H9 (cell line): ENCODE results near the gene ZNF267. TPM values are rescaled to one million over a fixed set of nuclear protein-coding genes. Genes with fewer than 3 reads are reported as not detected.

ENCODE experiments used
- DNase-seq: peaks from one replicate; pipeline ENCODE4 v3.0.0-alpha.2; 2017
- H2AFZ ChIP-seq: one replicate; pipeline ENCODE4 v1.6.1; 2013; ENCODE audit warnings: mild to moderate bottlenecking, low read length, control low read depth, moderate library complexity
- H2AK5ac ChIP-seq: 2 replicates; pipeline ENCODE4 v1.6.1; 2013; ENCODE audit warnings: low read length, control low read depth, mixed read lengths; ENCODE audit not compliant: insufficient read length
- H2BK120ac ChIP-seq: one replicate; pipeline ENCODE4 v1.6.1; 2013; ENCODE audit warnings: low read depth, mild to moderate bottlenecking, low read length, control low read depth, inconsistent platforms; ENCODE audit not compliant: poor library complexity, severe bottlenecking
- H2BK12ac ChIP-seq: 2 replicates; pipeline ENCODE4 v1.6.1; 2013; ENCODE audit warnings: low read length, control low read depth, mixed read lengths, low read depth; ENCODE audit not compliant: insufficient read length
- H2BK15ac ChIP-seq: 2 replicates; pipeline ENCODE4 v1.6.1; 2013; ENCODE audit warnings: low read depth, low read length, control low read depth
- H2BK20ac ChIP-seq: one replicate; pipeline ENCODE4 v1.6.1; 2013; ENCODE audit warnings: low read depth, mild to moderate bottlenecking, low read length, control low read depth, inconsistent platforms; ENCODE audit not compliant: poor library complexity, severe bottlenecking
- H2BK5ac ChIP-seq: 2 replicates; pipeline ENCODE4 v1.6.1; 2013; ENCODE audit warnings: low read length, control low read depth, mixed read lengths; ENCODE audit not compliant: insufficient read length
- H3K14ac ChIP-seq: 2 replicates; pipeline ENCODE4 v1.6.1; 2013; ENCODE audit warnings: low read length, control low read depth; ENCODE audit not compliant: insufficient read depth
- H3K18ac ChIP-seq: 2 replicates; pipeline ENCODE4 v1.6.1; 2013; ENCODE audit warnings: low read depth, mild to moderate bottlenecking, mixed read lengths, low read length, control low read depth; ENCODE audit not compliant: insufficient read length
- H3K23ac ChIP-seq: 2 replicates; pipeline ENCODE4 v1.6.1; 2013; ENCODE audit warnings: low read length, control low read depth, mixed read lengths, low read depth; ENCODE audit not compliant: insufficient read length
- H3K23me2 ChIP-seq: 2 replicates; pipeline ENCODE4 v1.6.1; 2013; ENCODE audit warnings: low read depth, mild to moderate bottlenecking, mixed read lengths, low read length, control low read depth; ENCODE audit not compliant: insufficient read length, poor library complexity, severe bottlenecking
- H3K27ac ChIP-seq: 2 replicates; pipeline ENCODE4 v1.5.1; 2013; ENCODE audit warnings: low read length, control low read depth, mixed read lengths, low read depth; ENCODE audit not compliant: insufficient read length
- H3K27me3 ChIP-seq: 2 replicates; pipeline ENCODE4 v1.6.1; 2013; ENCODE audit warnings: low read length, control low read depth, inconsistent platforms; ENCODE audit not compliant: insufficient read depth
- H3K4ac ChIP-seq: 2 replicates; pipeline ENCODE4 v1.6.1; 2013; ENCODE audit warnings: low read depth, mild to moderate bottlenecking, control low read depth, inconsistent platforms, low read length, moderate library complexity
- H3K4me1 ChIP-seq: 2 replicates; pipeline ENCODE4 v1.6.1; 2013; ENCODE audit warnings: low read length, control low read depth, inconsistent platforms; ENCODE audit not compliant: insufficient read depth
- H3K4me2 ChIP-seq: 2 replicates; pipeline ENCODE4 v1.6.1; 2013; ENCODE audit warnings: low read length, control low read depth, mixed read lengths; ENCODE audit not compliant: insufficient read length, insufficient read depth
- H3K56ac ChIP-seq: 2 replicates; pipeline ENCODE4 v1.6.1; 2013; ENCODE audit warnings: low read depth, mild to moderate bottlenecking, mixed read lengths, low read length, control low read depth; ENCODE audit not compliant: insufficient read length
- H3K79me1 ChIP-seq: 2 replicates; pipeline ENCODE4 v1.6.1; 2013; ENCODE audit warnings: low read depth, mild to moderate bottlenecking, moderate library complexity, low read length, control low read depth, inconsistent platforms; ENCODE audit not compliant: insufficient read depth, poor library complexity, severe bottlenecking
- H3K79me2 ChIP-seq: 2 replicates; pipeline ENCODE4 v1.6.1; 2013; ENCODE audit warnings: low read length, control low read depth, inconsistent platforms; ENCODE audit not compliant: insufficient read depth
- H3K9ac ChIP-seq: 2 replicates; pipeline ENCODE4 v1.6.1; 2013; ENCODE audit warnings: low read length, control low read depth, mixed read lengths; ENCODE audit not compliant: insufficient read length; ENCODE audit errors: extremely low read depth
- H3K9me3 ChIP-seq: one replicate; pipeline ENCODE4 v1.6.1; 2013; ENCODE audit warnings: low read depth, low read length, inconsistent platforms; ENCODE audit not compliant: control insufficient read depth
- H3T11ph ChIP-seq: one replicate; pipeline ENCODE4 v1.6.1; 2013; ENCODE audit warnings: mild to moderate bottlenecking, low read length, control low read depth, inconsistent platforms
- H4K20me1 ChIP-seq: one replicate; pipeline ENCODE4 v1.6.1; 2013; ENCODE audit not compliant: control insufficient read depth, insufficient read length, insufficient read depth
- H4K5ac ChIP-seq: 2 replicates; pipeline ENCODE4 v1.6.1; 2013; ENCODE audit warnings: low read depth, mild to moderate bottlenecking, mixed read lengths, low read length, control low read depth; ENCODE audit not compliant: insufficient read length
- H4K8ac ChIP-seq: replicated peaks from 2 replicates; pipeline ENCODE4 v1.6.1; 2013; ENCODE audit warnings: low read length, control low read depth, mixed read lengths, low read depth; ENCODE audit not compliant: insufficient read length
- H4K91ac ChIP-seq: 2 replicates; pipeline ENCODE4 v1.6.1; 2013; ENCODE audit warnings: low read depth, mild to moderate bottlenecking, moderate library complexity, mixed read lengths, low read length, control low read depth; ENCODE audit not compliant: insufficient read length
- H3K27ac Mint-ChIP-seq, 3 experiments: 2 replicates in 2 of 3; 3 replicates in 1 of 3; pipeline ENCODE4 v1.8.0; 2020 to 2021; ENCODE audit warnings: mixed read lengths in 3 of 3, mild to moderate bottlenecking in 1 of 3, moderate library complexity in 1 of 3
- H3K27me3 Mint-ChIP-seq: 2 replicates; pipeline ENCODE4 v1.8.0; 2021; ENCODE audit warnings: low read depth, mild to moderate bottlenecking, moderate library complexity, mixed read lengths
- H3K36me3 Mint-ChIP-seq, 3 experiments: 2 replicates in 2 of 3; 3 replicates in 1 of 3; pipeline ENCODE4 v1.8.0; 2020 to 2021; ENCODE audit warnings: low read depth in 3 of 3, mixed read lengths in 3 of 3; ENCODE audit not compliant: insufficient read depth in 1 of 3
- H3K4me1 Mint-ChIP-seq, 2 experiments: 2 replicates each; pipeline ENCODE4 v1.8.0; 2020; ENCODE audit warnings: mixed read lengths in 2 of 2
- H3K4me3 Mint-ChIP-seq, 2 experiments: 2 replicates in 1 of 2; 3 replicates in 1 of 2; pipeline ENCODE4 v1.8.0; 2020 to 2021; ENCODE audit warnings: mild to moderate bottlenecking in 2 of 2, mixed read lengths in 2 of 2, moderate library complexity in 1 of 2
- H3K9me3 Mint-ChIP-seq, 2 experiments: 2 replicates in 1 of 2; 3 replicates in 1 of 2; pipeline ENCODE4 v1.8.0; 2020; ENCODE audit warnings: mild to moderate bottlenecking in 2 of 2, mixed read lengths in 2 of 2, moderate library complexity in 1 of 2
- WGBS: extraction: QIAGEN DNeasy Blood & Tissue Kit; methylation state at CpG from one replicate; pipeline ENCODE4 v1.1.7; 2013; ENCODE audit warnings: missing lambda C conversion rate, low lambda C conversion rate, mixed read lengths; ENCODE audit not compliant: insufficient read length; ENCODE audit errors: extremely low coverage; 5-methylcytosine and 5-hydroxymethylcytosine counted together
- total RNA-seq: library from RNA; stranded (reverse); gene quantifications from 2 replicates; pipeline ENCODE4 v1.2.1, GENCODE V29; 2021
- TF ChIP-seq, protein P1 (sequence below): fragments of 200-600 bp; sonication (generic); conservative IDR thresholded peaks from 3 replicates; pipeline ENCODE4 v1.8.0; 2021; ENCODE audit warnings: antibody characterized with exemption, mild to moderate bottlenecking

Gene ZNF267
- total RNA-seq, 1 experiment from 2014 or later: 36.1 TPM

DNA sequence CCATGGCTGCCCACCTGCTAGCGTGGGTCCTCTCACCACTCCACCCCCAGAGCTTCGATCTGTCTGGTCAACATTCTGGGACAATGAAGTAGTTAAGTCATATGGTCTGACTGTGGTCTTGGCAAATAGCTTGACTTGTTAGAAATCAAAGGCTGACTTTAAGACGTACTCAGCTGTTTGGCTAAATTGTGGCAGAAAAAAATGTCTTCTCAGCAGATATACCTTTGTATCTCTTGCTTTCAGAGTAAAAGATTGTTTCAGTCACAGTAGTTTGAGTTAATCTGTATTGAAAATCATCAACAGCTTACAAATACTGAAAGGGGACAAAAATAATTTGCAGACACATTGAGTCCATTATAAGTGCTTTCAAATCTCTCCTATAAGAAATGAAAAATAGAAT lies 2.1 kb upstream of the ZNF267 start:
- no peak overlapping the region for H2AFZ ChIP-seq
- H3K23me2 ChIP-seq: no peaks in the 10 kb centered on the region
- no peaks in the 10 kb centered on the region for H3K9me3 ChIP-seq
- H3K4me1 Mint-ChIP-seq: peaks cover 15 to 18% of the 10 kb centered on the region in 2 experiments
- H3K27me3 Mint-ChIP-seq: peaks cover 11% of the 10 kb centered on the region
- no peak overlapping the region for H3T11ph ChIP-seq
- no peak overlapping the region for H3K27ac Mint-ChIP-seq
- no peak overlapping the region for H3K18ac ChIP-seq
- no peak overlapping the region for H2BK120ac ChIP-seq
- peaks cover 2% of the 10 kb centered on the region for H4K20me1 ChIP-seq
- H2AK5ac ChIP-seq: no peak overlapping the region
- no peak overlapping the region for H2BK12ac ChIP-seq
- H2BK5ac ChIP-seq: no peak overlapping the region
- H3K79me2 ChIP-seq: peaks cover 11% of the 10 kb centered on the region; the same call in 1 of the 2 replicates
- no peak for DNase-seq
- no peak overlapping the region for H3K9ac ChIP-seq
- H3K36me3 Mint-ChIP-seq: peaks cover 0 to 8% (median 5%) of the 10 kb centered on the region in 3 experiments; a peak in 2 of 7 replicates
- no peaks in the 10 kb centered on the region for H3K27me3 ChIP-seq
- no peak overlapping the region for H3K4ac ChIP-seq
- WGBS: no CpG with 5 or more reads among the region's 3 CpGs
- H4K8ac ChIP-seq: no peak overlapping the region
- no peak overlapping the region for H3K4me2 ChIP-seq
- no peak overlapping the region for H2BK15ac ChIP-seq
- no peak overlapping the region for H4K91ac ChIP-seq
- no peak overlapping the region for H2BK20ac ChIP-seq
- no peak overlapping the region for H3K23ac ChIP-seq
- peaks cover 2 to 12% of the 10 kb centered on the region in 2 experiments; a peak in 4 of 5 replicates for H3K9me3 Mint-ChIP-seq
- H3K14ac ChIP-seq: no peak overlapping the region
- H4K5ac ChIP-seq: no peak overlapping the region
- no peaks in the 10 kb centered on the region for H3K79me1 ChIP-seq
- no peak overlapping the region for H3K56ac ChIP-seq
- peaks cover 7% of the 10 kb centered on the region; the same call in 1 of the 2 replicates for H3K4me1 ChIP-seq
- H3K4me3 Mint-ChIP-seq: no peak overlapping the region
- TF ChIP-seq, protein P1, sequence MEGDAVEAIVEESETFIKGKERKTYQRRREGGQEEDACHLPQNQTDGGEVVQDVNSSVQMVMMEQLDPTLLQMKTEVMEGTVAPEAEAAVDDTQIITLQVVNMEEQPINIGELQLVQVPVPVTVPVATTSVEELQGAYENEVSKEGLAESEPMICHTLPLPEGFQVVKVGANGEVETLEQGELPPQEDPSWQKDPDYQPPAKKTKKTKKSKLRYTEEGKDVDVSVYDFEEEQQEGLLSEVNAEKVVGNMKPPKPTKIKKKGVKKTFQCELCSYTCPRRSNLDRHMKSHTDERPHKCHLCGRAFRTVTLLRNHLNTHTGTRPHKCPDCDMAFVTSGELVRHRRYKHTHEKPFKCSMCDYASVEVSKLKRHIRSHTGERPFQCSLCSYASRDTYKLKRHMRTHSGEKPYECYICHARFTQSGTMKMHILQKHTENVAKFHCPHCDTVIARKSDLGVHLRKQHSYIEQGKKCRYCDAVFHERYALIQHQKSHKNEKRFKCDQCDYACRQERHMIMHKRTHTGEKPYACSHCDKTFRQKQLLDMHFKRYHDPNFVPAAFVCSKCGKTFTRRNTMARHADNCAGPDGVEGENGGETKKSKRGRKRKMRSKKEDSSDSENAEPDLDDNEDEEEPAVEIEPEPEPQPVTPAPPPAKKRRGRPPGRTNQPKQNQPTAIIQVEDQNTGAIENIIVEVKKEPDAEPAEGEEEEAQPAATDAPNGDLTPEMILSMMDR: no peak
- no peak overlapping the region for H3K27ac ChIP-seq
